GM18511 (cell line): ENCODE data around the gene CTDNEP1.

Source experiments
- ATAC-seq: cut with Tn5 transposase; IDR thresholded peaks from one replicate; pipeline ENCODE4 v1.9.1; 2021; ENCODE audit warnings: mild to moderate bottlenecking, moderate library complexity; ENCODE audit not compliant: unreplicated experiment

CTDNEP1 gene

GRCh38 chr17:7232114-7232513 is 19.4 kb downstream of the CTDNEP1 start:
- ATAC-seq: no peak

- no peak for ATAC-seq
Measured at GRCh38 chr17:7229504-7229903, 22.0 kb downstream of the CTDNEP1 start.

DNA sequence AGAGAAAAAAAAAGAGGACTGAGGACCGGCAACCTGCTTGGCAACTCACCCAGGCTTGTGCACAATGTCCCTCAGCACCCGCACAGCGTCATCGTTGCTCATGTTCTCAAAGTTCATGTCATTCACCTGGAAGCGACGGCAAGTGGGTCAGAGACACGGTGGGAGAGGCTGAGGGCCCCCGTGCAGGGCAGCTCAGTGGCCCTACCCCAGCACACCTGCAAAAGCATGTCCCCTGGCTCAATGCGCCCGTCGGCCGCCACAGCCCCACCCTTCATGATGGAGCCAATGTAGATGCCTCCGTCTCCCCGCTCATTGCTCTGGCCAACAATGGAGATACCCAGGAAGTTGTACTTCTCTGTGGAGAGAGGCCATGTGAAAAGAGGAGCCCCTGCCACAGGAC is 22.6 kb downstream of the CTDNEP1 start:
- no peak for ATAC-seq

DNA sequence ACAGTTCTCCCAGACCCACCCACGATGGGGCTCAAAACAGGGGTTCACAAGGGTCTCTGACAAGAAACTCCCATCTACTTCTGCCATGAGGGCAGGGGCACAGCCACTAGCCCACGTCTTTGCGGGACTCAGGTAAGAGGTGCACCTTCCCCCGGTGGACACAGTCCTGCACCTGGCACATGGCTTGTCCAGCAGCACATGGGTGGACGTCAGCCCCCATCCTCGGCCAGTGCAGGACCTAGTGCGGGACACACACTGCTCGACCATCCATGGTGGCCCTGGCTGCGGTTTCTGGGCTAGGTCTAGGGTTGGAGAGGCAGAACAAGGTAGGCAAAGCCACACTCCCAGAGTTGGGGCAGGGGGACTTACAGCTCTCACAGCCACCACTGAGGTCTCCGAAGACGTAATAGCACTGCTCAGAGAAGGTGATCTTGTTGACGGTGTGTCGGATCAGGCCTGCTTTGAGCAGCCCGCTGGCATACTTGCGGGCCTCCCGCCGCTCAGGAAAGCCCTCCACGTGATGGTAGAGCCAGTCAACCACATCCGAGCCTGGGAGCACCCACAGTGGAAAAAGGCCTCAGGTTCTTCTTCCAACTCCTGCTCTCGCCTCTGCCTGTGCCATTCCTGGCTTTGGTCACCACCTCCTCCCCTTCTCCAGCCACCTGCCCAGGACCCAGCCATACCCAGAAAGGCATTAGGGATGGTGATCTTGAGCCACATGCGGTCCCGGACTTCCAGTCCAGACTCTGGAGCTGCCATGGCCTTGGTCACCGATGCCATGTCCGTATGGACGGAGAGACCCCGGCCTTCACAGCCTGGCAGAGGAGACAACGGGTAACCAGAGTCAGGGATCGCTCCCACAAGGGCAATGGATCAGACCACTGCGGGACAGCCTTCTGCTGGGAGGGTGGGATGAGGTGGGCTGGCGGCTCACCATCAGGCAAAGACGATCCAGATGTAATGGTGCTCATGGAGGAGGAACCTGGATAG is 24.5 kb downstream of the CTDNEP1 start:
- no peak for ATAC-seq

- no peak for ATAC-seq
Measured at GRCh38 chr17:7225711-7226331, 25.7 kb downstream of the CTDNEP1 start.

DNA sequence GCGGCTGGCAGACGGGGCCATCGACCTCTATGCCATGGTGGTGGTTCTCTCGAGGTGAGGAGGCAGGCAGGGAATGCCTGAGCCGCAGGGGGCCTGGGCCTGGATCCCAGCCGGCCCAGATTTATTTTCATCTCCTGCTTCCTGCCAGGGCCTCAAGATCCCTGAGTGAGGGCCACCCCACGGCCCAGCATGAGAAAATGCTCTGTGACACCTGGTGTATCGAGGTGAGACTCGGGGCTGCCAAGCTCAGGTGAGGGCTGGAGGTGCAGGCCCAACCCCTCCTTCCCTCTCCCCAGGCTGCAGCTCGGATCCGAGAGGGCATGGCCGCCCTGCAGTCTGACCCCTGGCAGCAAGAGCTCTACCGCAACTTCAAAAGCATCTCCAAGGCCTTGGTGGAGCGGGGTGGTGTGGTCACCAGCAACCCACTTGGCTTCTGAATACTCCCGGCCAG is 26.8 kb downstream of the CTDNEP1 start:
- no peak for ATAC-seq

DNA sequence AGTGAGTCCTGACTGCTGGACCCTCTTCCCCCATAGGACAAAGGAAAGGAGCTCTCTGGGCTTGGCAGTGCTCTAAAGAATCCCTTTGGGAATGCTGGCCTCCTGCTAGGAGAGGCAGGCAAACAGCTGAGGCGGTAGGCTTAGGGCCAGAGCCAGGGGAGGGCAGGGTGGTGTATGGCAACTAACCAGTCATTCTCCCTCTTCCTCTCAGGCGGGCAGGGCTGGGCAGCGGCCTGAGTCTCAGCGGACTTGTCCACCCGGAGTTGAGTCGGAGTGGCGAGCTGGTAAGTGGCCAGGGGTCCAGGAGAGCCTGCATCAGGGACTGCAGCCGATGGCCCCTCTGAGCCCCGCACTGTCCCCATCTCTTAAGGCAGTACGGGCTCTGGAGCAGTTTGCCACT is 27.4 kb downstream of the CTDNEP1 start:
- no peak for ATAC-seq

- no peak for ATAC-seq
Measured at GRCh38 chr17:7223375-7223774, 28.2 kb downstream of the CTDNEP1 start.

GRCh38 chr17:7222972-7223292 is 28.6 kb downstream of the CTDNEP1 start:
- no peak for ATAC-seq

- no peak for ATAC-seq
Measured at GRCh38 chr17:7222093-7222971, 29.2 kb downstream of the CTDNEP1 start.

DNA sequence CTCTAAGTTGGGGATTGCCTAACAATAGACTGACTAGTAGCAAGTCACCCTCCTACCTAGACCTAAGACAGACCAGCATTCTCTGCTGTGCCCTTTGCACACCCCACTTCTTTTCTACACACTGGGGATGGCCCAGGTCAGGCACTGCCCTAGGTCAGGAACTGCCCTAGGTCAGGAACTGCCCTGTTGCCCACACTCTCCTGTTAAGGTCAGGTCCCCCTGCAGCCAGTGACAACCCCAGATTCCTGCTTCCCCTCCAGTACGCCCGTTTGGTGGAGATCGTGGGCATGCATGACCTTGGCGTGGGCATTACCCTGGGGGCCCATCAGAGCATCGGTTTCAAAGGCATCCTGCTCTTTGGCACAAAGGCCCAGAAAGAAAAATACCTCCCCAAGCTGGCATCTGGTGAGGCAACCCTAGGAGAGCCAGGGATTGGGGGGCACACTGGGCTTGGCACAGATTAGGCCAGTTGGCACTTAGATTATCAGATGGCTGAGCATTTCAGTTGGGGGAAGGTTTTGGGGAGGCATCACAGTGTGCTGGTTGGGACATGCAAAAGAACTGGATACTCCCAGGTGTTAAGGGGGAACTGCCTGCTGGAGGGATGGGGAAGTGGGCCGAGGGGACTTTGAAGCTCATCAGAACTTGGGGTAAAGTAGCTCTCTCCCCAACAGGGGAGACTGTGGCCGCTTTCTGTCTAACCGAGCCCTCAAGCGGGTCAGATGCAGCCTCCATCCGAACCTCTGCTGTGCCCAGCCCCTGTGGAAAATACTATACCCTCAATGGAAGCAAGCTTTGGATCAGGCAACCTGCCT is 30.0 kb downstream of the CTDNEP1 start:
- no peak for ATAC-seq

GRCh38 chr17:7220593-7221277 is 30.8 kb downstream of the CTDNEP1 start:
- ATAC-seq: no peak

- ATAC-seq: peak; percentile 65
Measured at GRCh38 chr17:7219812-7220592, 31.5 kb downstream of the CTDNEP1 start, which contains the start of the genes ACADVL and DLG4. ACADVL (plus strand) TSS chr17:7219938; CDS start chr17:7219985, 47 bp downstream. DLG4 (minus strand) TSS chr17:7219836.

DNA sequence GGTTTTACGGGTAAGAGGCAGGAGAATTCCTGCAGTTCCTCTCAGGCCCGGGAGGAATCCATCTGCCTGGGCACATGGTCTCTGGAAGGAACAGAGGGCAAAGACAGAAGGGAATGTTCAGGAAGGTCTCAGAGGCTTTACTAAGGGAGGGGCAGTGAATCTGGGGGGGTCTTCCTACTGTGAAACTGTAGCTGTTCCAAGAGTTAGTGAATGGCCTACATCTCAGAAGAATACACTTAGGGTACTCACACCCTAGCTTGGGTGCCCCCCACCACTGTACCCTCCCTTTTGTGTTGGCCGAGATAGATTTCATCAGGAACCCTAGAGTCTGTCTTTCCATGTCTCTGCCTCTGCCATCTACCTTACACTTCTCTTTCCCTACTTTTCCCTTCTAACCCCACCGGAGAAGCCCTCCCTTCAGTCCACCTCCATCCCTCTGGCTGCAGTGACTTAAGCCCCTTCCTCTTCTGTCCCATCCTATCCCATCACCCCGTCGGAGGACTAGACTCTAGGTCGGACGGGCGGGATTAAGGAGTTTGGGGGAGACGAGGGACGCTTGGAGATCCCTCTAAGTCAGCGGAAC is 32.2 kb downstream of the CTDNEP1 start:
- no peak for ATAC-seq

GRCh38 chr17:7218758-7219157 is 32.8 kb downstream of the CTDNEP1 start:
- ATAC-seq: no peak

GRCh38 chr17:7218166-7218565 is 33.4 kb downstream of the CTDNEP1 start:
- no peak for ATAC-seq

GRCh38 chr17:7217113-7217987 is 34.2 kb downstream of the CTDNEP1 start:
- ATAC-seq: no peak
